ENCODE data around the gene SEPTIN11. TPM values are rescaled to one million over a fixed set of nuclear protein-coding genes. Genes with fewer than 3 reads are reported as not detected.
"Not testable (repeated sequence)": the region's sequence is repeated elsewhere in the genome, so short reads cannot be mapped to it uniquely, and the experiment has no call there.

Gene SEPTIN11
- total RNA-seq, 4 donors from 2014 or later: 58.8 to 354 (median 80.0) TPM

DNA sequence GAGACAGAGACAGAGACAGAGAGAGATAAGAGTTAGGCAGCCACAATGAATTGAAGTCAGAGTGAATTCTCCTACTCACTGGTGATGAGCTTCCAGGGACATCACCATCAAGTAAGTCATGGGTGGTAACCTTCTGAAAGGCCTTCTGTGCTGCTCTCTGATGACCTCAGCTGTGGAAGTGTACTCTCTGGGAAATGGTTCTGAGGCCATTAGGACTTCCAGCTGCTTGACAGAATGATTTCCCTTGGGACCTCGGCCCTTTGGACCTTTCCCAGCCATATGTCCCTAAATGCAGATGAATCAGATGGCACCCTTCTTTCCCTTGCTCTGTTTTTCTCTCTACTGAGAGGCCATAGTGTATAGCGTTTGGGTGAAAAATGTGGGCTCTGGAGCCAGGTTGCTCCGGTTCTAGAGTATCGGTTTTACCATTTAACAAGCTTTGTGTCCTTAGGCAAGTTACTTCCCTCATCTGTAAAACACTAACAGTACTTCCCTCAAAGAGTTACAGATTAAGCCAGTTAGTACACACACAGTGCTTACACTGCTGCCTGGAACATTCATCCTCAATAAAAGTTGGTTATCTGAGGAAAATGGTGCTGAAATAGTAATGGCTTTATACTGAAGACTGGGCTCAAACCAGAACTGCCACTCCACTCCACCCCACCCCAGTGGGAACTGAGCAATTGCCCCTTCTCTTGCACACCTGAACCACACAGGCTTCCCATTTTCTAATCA is 7.6 kb downstream of the SEPTIN11 start:
- H3K4me3 ChIP-seq: no peak overlapping the region
- H3K27me3 ChIP-seq: no peaks in the 10 kb centered on the region
- no peaks in the 10 kb centered on the region for H3K9me3 ChIP-seq
- peak overlapping the region in 2 of 4 donors; percentile 38 to 74 for H3K27ac ChIP-seq
- H3K4me1 ChIP-seq: peaks cover 0 to 27% (median 0%) of the 10 kb centered on the region in 4 donors
- no peaks in the 10 kb centered on the region for H3K36me3 ChIP-seq
- peak in 1 of 3 donors; percentile 62 for DNase-seq
- TF ChIP-seq, protein P1, sequence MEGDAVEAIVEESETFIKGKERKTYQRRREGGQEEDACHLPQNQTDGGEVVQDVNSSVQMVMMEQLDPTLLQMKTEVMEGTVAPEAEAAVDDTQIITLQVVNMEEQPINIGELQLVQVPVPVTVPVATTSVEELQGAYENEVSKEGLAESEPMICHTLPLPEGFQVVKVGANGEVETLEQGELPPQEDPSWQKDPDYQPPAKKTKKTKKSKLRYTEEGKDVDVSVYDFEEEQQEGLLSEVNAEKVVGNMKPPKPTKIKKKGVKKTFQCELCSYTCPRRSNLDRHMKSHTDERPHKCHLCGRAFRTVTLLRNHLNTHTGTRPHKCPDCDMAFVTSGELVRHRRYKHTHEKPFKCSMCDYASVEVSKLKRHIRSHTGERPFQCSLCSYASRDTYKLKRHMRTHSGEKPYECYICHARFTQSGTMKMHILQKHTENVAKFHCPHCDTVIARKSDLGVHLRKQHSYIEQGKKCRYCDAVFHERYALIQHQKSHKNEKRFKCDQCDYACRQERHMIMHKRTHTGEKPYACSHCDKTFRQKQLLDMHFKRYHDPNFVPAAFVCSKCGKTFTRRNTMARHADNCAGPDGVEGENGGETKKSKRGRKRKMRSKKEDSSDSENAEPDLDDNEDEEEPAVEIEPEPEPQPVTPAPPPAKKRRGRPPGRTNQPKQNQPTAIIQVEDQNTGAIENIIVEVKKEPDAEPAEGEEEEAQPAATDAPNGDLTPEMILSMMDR (IDR thresholded peaks at IDR 0.05): no peak
- TF ChIP-seq POLR2A (IDR thresholded peaks at IDR 0.05): no peak

GRCh38 chr4:76958891-76959290 is 9.3 kb downstream of the SEPTIN11 start:
- no peak for TF ChIP-seq POLR2A (IDR thresholded peaks at IDR 0.05)
- TF ChIP-seq, protein P1 (IDR thresholded peaks at IDR 0.05): no peak
- no peak overlapping the region for H3K4me3 ChIP-seq
- no peak overlapping the region for H3K27ac ChIP-seq
- no peaks in the 10 kb centered on the region for H3K27me3 ChIP-seq
- DNase-seq: no peak
- H3K36me3 ChIP-seq: no peaks in the 10 kb centered on the region
- no peaks in the 10 kb centered on the region for H3K9me3 ChIP-seq
- peaks cover 0 to 20% (median 0%) of the 10 kb centered on the region in 4 donors for H3K4me1 ChIP-seq

- Histone ChIP-seq H3K27me3 (no peaks in the 10 kb centered on the region), H3K27ac (peak overlapping the region in 2 of 4 donors; percentile 2 to 38), H3K4me1 (peaks cover 0 to 20% (median 0%) of the 10 kb centered on the region in 4 donors), H3K9me3 (no peaks in the 10 kb centered on the region), H3K4me3 (no peak overlapping the region), H3K36me3 (no peaks in the 10 kb centered on the region)
- TF ChIP-seq, protein P1 (IDR thresholded peaks at IDR 0.05): no peak
- no peak for TF ChIP-seq POLR2A (IDR thresholded peaks at IDR 0.05)
- no peak for DNase-seq
Measured at GRCh38 chr4:76960014-76960413, 10.5 kb downstream of the SEPTIN11 start.

- no peaks in the 10 kb centered on the region for H3K27me3 ChIP-seq
- no peak overlapping the region for H3K27ac ChIP-seq
- no peaks in the 10 kb centered on the region for H3K9me3 ChIP-seq
- TF ChIP-seq POLR2A (IDR thresholded peaks at IDR 0.05): no peak
- TF ChIP-seq, protein P1 (IDR thresholded peaks at IDR 0.05): no peak
- H3K4me1 ChIP-seq: peaks cover 0 to 7% (median 0%) of the 10 kb centered on the region in 4 donors
- H3K36me3 ChIP-seq: no peaks in the 10 kb centered on the region
- H3K4me3 ChIP-seq: no peak overlapping the region
- DNase-seq: no peak
Measured at GRCh38 chr4:76962406-76963130, 13.0 kb downstream of the SEPTIN11 start.

DNA sequence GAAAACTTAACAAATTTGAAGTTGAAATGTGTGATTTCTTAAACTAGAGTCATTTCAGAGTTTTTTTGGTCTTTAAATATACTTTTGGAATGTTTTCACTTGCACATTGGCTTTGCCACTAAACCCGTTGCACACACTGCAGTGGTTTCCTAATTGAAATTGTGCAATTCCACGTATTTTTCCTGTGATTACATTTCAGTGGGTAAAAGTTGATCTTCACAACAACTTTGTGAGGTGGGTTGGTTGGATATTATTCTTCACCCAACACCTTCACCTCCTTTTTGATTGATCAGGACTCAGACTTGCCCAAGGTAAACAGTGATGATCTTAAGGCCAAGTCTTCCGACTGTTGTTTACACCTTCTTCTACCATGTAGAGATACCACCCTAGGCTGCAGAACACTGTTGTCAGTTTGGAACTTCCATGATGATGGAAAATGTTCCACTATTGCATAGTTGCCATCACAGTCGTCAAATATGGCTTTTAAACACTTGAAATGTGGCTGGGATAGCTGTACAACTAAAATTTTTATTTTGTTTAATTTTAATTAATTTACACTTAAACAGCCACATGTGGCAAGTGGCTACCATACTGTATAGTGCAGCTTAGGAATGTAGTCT is 13.7 kb downstream of the SEPTIN11 start:
- Histone ChIP-seq H3K27me3 (no peaks in the 10 kb centered on the region), H3K4me3 (no peak overlapping the region), H3K27ac (no peak overlapping the region), H3K9me3 (no peaks in the 10 kb centered on the region), H3K4me1 (peaks cover 0 to under 1% (median 0%) of the 10 kb centered on the region in 4 donors), H3K36me3 (no peaks in the 10 kb centered on the region)
- no peak for TF ChIP-seq POLR2A (IDR thresholded peaks at IDR 0.05)
- TF ChIP-seq, protein P1 (IDR thresholded peaks at IDR 0.05): no peak
- DNase-seq: no peak

GRCh38 chr4:76963927-76964326 is 14.4 kb downstream of the SEPTIN11 start:
- not testable (repeated sequence) for H3K27ac ChIP-seq, H3K27me3 ChIP-seq, H3K36me3 ChIP-seq, H3K4me3 ChIP-seq, DNase-seq, H3K4me1 ChIP-seq, H3K9me3 ChIP-seq
